HepG2 (cell line): ENCODE results near the gene ZNRD2. TPM values are rescaled to one million over a fixed set of nuclear protein-coding genes. Genes with fewer than 3 reads are reported as not detected.

Experiments
- ATAC-seq: fragments of 200-7000 bp; cut with Tn5 transposase; 3 replicates; pipeline ENCODE4 v1.9.1; 2020; ENCODE audit warnings: mild to moderate bottlenecking, moderate library complexity
- BruUV-seq: library from RNA; stranded (reverse); fragments of 400-500 nt; replicated peaks from 2 replicates; lab custom pipeline; 2021; lab: Mats Ljungman, UMichigan
- CTCF ChIA-PET: fragments of 300-600 bp; formaldehyde crosslinking; extraction: SDS; loops from one replicate; lab custom pipeline; 2021; ENCODE audit warnings: low total read pairs, inconsistent platforms, low intra/inter-chr PET ratio; lab: Yijun Ruan, JAX
- POLR2A ChIA-PET: fragments of 350-600 bp; sonication (Branson Sonifier 250); formaldehyde crosslinking; loops from one replicate; lab custom pipeline; 2020; ENCODE audit warnings: antibody characterized with exemption, inconsistent platforms; lab: Yijun Ruan, JAX
- DNase-seq: peaks from one replicate; pipeline ENCODE4 v3.0.0-alpha.2; 2015; ENCODE audit warnings: low spot score
- FAIRE-seq: peaks from 3 replicates; lab custom pipeline; 2011; peaks lifted over from hg19 to GRCh38; lab: Jason Lieb, UNC
- H2AFZ ChIP-seq: one replicate; pipeline ENCODE4 v1.6.1; 2011; ENCODE audit warnings: low read length, inconsistent platforms
- H3K27ac ChIP-seq: fragments of 300-600 bp; 3 replicates; pipeline ENCODE4 v1.8.0; 2011; ENCODE audit warnings: mixed run types, mild to moderate bottlenecking, mixed read lengths, low read length, inconsistent platforms; ENCODE audit not compliant: insufficient read depth; ENCODE audit errors: extremely low read length
- H3K27me3 ChIP-seq, 2 experiments: fragments of 200-600 bp in 1 of 2; 2 replicates in 1 of 2; 3 replicates in 1 of 2; pipeline versions ENCODE4 v1.6.0 to v1.8.0; 2011; ENCODE audit warnings: low read length in 2 of 2, mild to moderate bottlenecking in 2 of 2, moderate library complexity in 2 of 2, inconsistent platforms in 1 of 2; ENCODE audit not compliant: insufficient read depth in 2 of 2, control insufficient read depth in 1 of 2
- H3K36me3 ChIP-seq, 2 experiments: fragments of 200-600 bp in 1 of 2; replicated peaks in 1 of 2; 2 replicates in 1 of 2; 3 replicates in 1 of 2; pipeline versions ENCODE4 v1.5.1 to v1.8.0; 2011; ENCODE audit warnings: low read length in 2 of 2, inconsistent platforms in 1 of 2; ENCODE audit not compliant: insufficient read depth in 2 of 2, control insufficient read depth in 1 of 2
- H3K4me1 ChIP-seq: 2 replicates; pipeline ENCODE4 v1.5.1; 2012; ENCODE audit warnings: low read length, inconsistent platforms; ENCODE audit not compliant: insufficient read depth
- H3K4me2 ChIP-seq: 2 replicates; pipeline ENCODE4 v1.6.0; 2011; ENCODE audit warnings: low read depth, low read length, inconsistent platforms
- H3K4me3 ChIP-seq, 3 experiments: fragments of 200-600 bp in 1 of 3; sonication (generic), shearing (Covaris generic) in 1 of 3; replicated peaks in 1 of 3; 2 replicates each; pipeline ENCODE4 v1.5.1; 2011 to 2016; ENCODE audit warnings: low read length in 3 of 3, inconsistent platforms in 2 of 3, low read depth in 2 of 3, mild to moderate bottlenecking in 2 of 3, control low read depth in 1 of 3, mixed read lengths in 1 of 3; ENCODE audit not compliant: insufficient read depth in 1 of 3
- H3K79me2 ChIP-seq: one replicate; pipeline ENCODE4 v1.6.1; 2011; ENCODE audit warnings: low read length, inconsistent platforms; ENCODE audit not compliant: insufficient read depth
- H3K9ac ChIP-seq: 2 replicates; pipeline ENCODE4 v1.6.0; 2011; ENCODE audit warnings: mild to moderate bottlenecking, low read depth, low read length, inconsistent platforms; ENCODE audit not compliant: insufficient read depth
- H3K9me3 ChIP-seq: 2 replicates; pipeline ENCODE4 v1.5.1; 2012; ENCODE audit warnings: mild to moderate bottlenecking, low read length
- H4K20me1 ChIP-seq: 2 replicates; pipeline ENCODE4 v1.6.0; 2011; ENCODE audit warnings: inconsistent platforms, mild to moderate bottlenecking, low read length, moderate library complexity; ENCODE audit not compliant: insufficient read depth
- AGO2 ChIP-seq: fragments of 200-400 bp; formaldehyde crosslinking; optimal IDR thresholded peaks from 2 replicates; pipeline ENCODE3; 2017; ENCODE audit warnings: mild to moderate bottlenecking, low read depth, low read length, moderate library complexity
- BRD4 ChIP-seq: sonication (generic); formaldehyde crosslinking; IDR thresholded peaks from 2 replicates; pipeline ENCODE4 v1.4.0; 2020; ENCODE audit warnings: missing genetic modification reagents
- FOSL2 ChIP-seq: sonication (generic); formaldehyde crosslinking; IDR thresholded peaks from 2 replicates; pipeline ENCODE4 v1.4.0; 2020; ENCODE audit warnings: missing genetic modification reagents
- MLXIP ChIP-seq: sonication (generic); formaldehyde crosslinking; IDR thresholded peaks from 2 replicates; pipeline ENCODE4 v1.9.0; 2021; ENCODE audit warnings: missing genetic modification reagents, borderline replicate concordance
- MXI1 ChIP-seq: IDR thresholded peaks from 3 replicates; pipeline ENCODE4 v1.6.1; 2012; ENCODE audit warnings: low read depth, low read length, inconsistent platforms, borderline replicate concordance
- PAF1 ChIP-seq: IDR thresholded peaks from 2 replicates; pipeline ENCODE4 v1.6.1; 2016; ENCODE audit warnings: missing genetic modification reagents, missing compliant biosample characterization
- POLR2A ChIP-seq, 2 experiments: IDR thresholded peaks; 2 replicates each; pipeline ENCODE4 v1.6.1; 2011; ENCODE audit warnings: low read depth in 2 of 2, low read length in 2 of 2, mild to moderate bottlenecking in 1 of 2, moderate library complexity in 1 of 2; ENCODE audit not compliant: insufficient read depth in 1 of 2
- RBFOX2 ChIP-seq: fragments of 200-400 bp; formaldehyde crosslinking; IDR thresholded peaks from 2 replicates; pipeline ENCODE4 v1.6.1; 2017; ENCODE audit warnings: low read depth, mild to moderate bottlenecking, low read length
- SOX5 ChIP-seq: IDR thresholded peaks from 2 replicates; pipeline ENCODE4 v1.6.1; 2016; ENCODE audit warnings: borderline replicate concordance
- TCF7L2 ChIP-seq: IDR thresholded peaks from 2 replicates; pipeline ENCODE4 v1.6.1; 2011; ENCODE audit warnings: mild to moderate bottlenecking, low read depth, low read length, moderate library complexity
- ZEB1 ChIP-seq: IDR thresholded peaks from 2 replicates; pipeline ENCODE4 v1.6.1; 2012; ENCODE audit warnings: mild to moderate bottlenecking, low read depth, inconsistent platforms; ENCODE audit not compliant: insufficient replicate concordance
- ZNF17 ChIP-seq: sonication (generic); formaldehyde crosslinking; IDR thresholded peaks from 2 replicates; pipeline ENCODE4 v1.5.0; 2020; ENCODE audit warnings: mild to moderate bottlenecking, missing genetic modification reagents
- ZNF232 ChIP-seq: sonication (generic); formaldehyde crosslinking; IDR thresholded peaks from 2 replicates; pipeline ENCODE4 v1.4.0; 2020; ENCODE audit warnings: missing genetic modification reagents, borderline replicate concordance
- ZNF550 ChIP-seq: sonication (generic); formaldehyde crosslinking; IDR thresholded peaks from 2 replicates; pipeline ENCODE4 v1.4.0; 2020; ENCODE audit warnings: mild to moderate bottlenecking, missing genetic modification reagents, borderline replicate concordance
- ZNF556 ChIP-seq: sonication (generic); formaldehyde crosslinking; IDR thresholded peaks from 2 replicates; pipeline ENCODE4 v1.4.0; 2020; ENCODE audit warnings: mild to moderate bottlenecking, missing genetic modification reagents, borderline replicate concordance
- ZNF670 ChIP-seq: sonication (generic); formaldehyde crosslinking; IDR thresholded peaks from 2 replicates; pipeline ENCODE4 v1.8.0; 2022; ENCODE audit warnings: mild to moderate bottlenecking, missing genetic modification reagents, borderline replicate concordance
- WGBS: methylation state at CpG from one replicate; pipeline ENCODE4 v1.1.6; 2017; ENCODE audit warnings: low lambda C conversion rate; 5-methylcytosine and 5-hydroxymethylcytosine counted together
- in situ Hi-C: cut with HindIII; loops from 2 replicates; pipeline ENCODE4 v1.10.0; 2017; ENCODE audit warnings: low pct_unique_long_range_greater_than_20kb; ENCODE audit not compliant: extremely low pct_ligation_motif_present
- intact Hi-C: fragments of 100-400 bp; cut with micrococcal nuclease; formaldehyde crosslinking; loops from one replicate; pipeline ENCODE4 v1.10.0; 2022; ENCODE audit not compliant: unreplicated experiment
- polyA plus RNA-seq, 8 experiments: library from polyadenylated mRNA; depleted of rRNA in 3 of 8; stranded (reverse) in 7 of 8; unstranded in 1 of 8; fragments of >200 nt; fragmentation: Illumina TruSeq in 4 of 8; extraction: Trizol in 4 of 8; gene quantifications; 2 replicates each; pipeline versions ENCODE4 v1.2.1 to v1.2.3, GENCODE V29; 2011 to 2016; ENCODE audit warnings: low read depth in 4 of 8, missing spikeins in 1 of 8, mixed read lengths in 1 of 8; ENCODE audit not compliant: insufficient read depth in 1 of 8
- total RNA-seq, 5 experiments: library from RNA; depleted of rRNA; stranded (reverse); fragments of >200 nt; fragmentation: Illumina TruSeq; extraction: Trizol; gene quantifications; 2 replicates each; pipeline ENCODE4 v1.2.3, GENCODE V29; 2016; ENCODE audit warnings: low read depth in 1 of 5

The ZNRD2 gene
- total and polyA plus RNA-seq, 2 of the 13 experiments (the other 11 are each of a cell fraction or from before 2014, with no cell fraction given): 29.2 to 34.0 TPM

GRCh38 chr11:65619281-65619928, 49.1 kb downstream of the ZNRD2 start:
- Histone ChIP-seq H3K79me2 (peaks cover 22% of the 10 kb centered on the region), H3K27ac (no peak overlapping the region)
- POLR2A ChIA-PET: interaction anchor here (0.9 to 2.0 kb wide), 3 partner anchors 14 to 34 kb away, joined by 3 to 12 read pairs (median 4); partner anchors contain the start of gene SIPA1

More at GRCh38 chr11:65619281-65619928, 49.1 kb downstream of the ZNRD2 start:
- WGBS: 98% methylated on average over 17 of the region's 29 CpGs
- no TSS peak for BruUV-seq
- no peaks in the 10 kb centered on the region for H3K9me3 ChIP-seq
- H4K20me1 ChIP-seq: 0 out of 2 replicates have a peak, but pooled peaks cover 3% of the 10 kb centered on the region
- peaks cover 20% of the 10 kb centered on the region for H3K4me1 ChIP-seq
- TF ChIP-seq PAF1 (CRISPR knock-in tag) (no peak), SOX5 (no peak), FOSL2 (no peak), ZEB1 (no peak), ZNF670 (no peak), MLXIP (CRISPR knock-in tag) (no peak), POLR2A (IDR thresholded peaks at IDR 0.05; ENCODE audit: insufficient read depth in 1 of 2, low read depth in 2 of 2, low read length in 2 of 2) (0 out of 4 replicates have a peak, but pooled peaks of 1 of the 2 experiments have one; percentile 1), ZNF550 (CRISPR knock-in tag) (no peak), MXI1 (no peak), RBFOX2 (peak; percentile 60; the same call in 1 of the 2 replicates), AGO2 (peak; percentile 71), ZNF556 (CRISPR knock-in tag) (no peak), ZNF232 (no peak), ZNF17 (CRISPR knock-in tag) (no peak), BRD4 (CRISPR knock-in tag) (no peak), TCF7L2 (no peak)
- H3K36me3 ChIP-seq: peaks cover 23 to 59% of the 10 kb centered on the region in 2 experiments; a peak in 4 of 5 replicates
- H2AFZ ChIP-seq: no peak overlapping the region
- H3K9ac ChIP-seq: no peak overlapping the region
- H3K4me2 ChIP-seq: no peak overlapping the region
- H3K4me3 ChIP-seq: no peak overlapping the region
- FAIRE-seq (no peak), ATAC-seq (no peak), DNase-seq (no peak)
- intact Hi-C loops (no loop called here), in situ Hi-C loops (no loop called here)
- CTCF ChIA-PET: no interaction called here
- H3K27me3 ChIP-seq: no peaks in the 10 kb centered on the region; a peak in 1 of 5 replicates
